ENCODE results near the gene TRIM65. TPM values are rescaled to one million over a fixed set of nuclear protein-coding genes. Genes with fewer than 3 reads are reported as not detected.

TRIM65 gene
- total and polyA plus RNA-seq, 2 experiments from 2014 or later, result 13.8 to 54.0 TPM

DNA sequence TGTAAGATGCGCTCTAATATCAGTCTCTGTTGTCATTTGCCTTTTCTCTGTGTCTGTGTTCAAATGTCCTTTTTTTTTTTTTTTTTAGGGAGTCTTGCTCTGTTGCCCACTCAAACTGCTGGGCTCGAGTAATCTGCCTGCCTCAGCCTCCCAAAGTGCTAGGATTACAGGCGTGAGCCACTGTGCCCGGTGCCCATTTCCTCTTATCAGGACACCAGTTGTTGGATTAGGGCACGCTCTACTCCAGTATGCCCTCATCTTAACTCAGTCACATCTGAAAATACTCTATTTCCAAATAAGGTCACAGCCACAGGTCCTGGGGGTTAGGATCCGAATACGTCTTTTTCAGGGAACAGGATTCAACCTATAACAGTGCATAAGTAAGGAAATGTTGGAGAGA is 16.5 kb downstream of the TRIM65 start:
- peaks cover 29% of the 10 kb centered on the region for H3F3A ChIP-seq (replicated peaks; ENCODE audit: low read depth)
- peaks cover 7% of the 10 kb centered on the region; the same call in 1 of the 2 replicates for H3K4me1 ChIP-seq (ENCODE audit: insufficient read depth)
- Mint-ChIP-seq H3K36me3 (ENCODE audit: low read depth) (no peaks in the 10 kb centered on the region; the same call in 2 of the 3 replicates), H3K4me3 (no peak overlapping the region; the same call in 2 of the 3 replicates), H3K27me3 (ENCODE audit: insufficient read depth, low read depth, poor library complexity) (peaks cover 39% of the 10 kb centered on the region), H3K4me1 (peaks cover 16% of the 10 kb centered on the region), H3K27ac (no peak overlapping the region), H3K9me3 (no peaks in the 10 kb centered on the region)
- H3K79me2 ChIP-seq (replicated peaks; ENCODE audit: insufficient read depth), result no peaks in the 10 kb centered on the region
- H3K36me3 ChIP-seq (ENCODE audit: insufficient read depth), result no peaks in the 10 kb centered on the region
- no peaks in the 10 kb centered on the region for H3K9me2 ChIP-seq (ENCODE audit: insufficient read depth)
- no peak for DNase-seq (ENCODE audit: low spot score)
- no peak overlapping the region for H3K27ac ChIP-seq (ENCODE audit: low read depth)
- no peak overlapping the region for H3K4me3 ChIP-seq
- no peak for ATAC-seq
- no peaks in the 10 kb centered on the region for H4K20me1 ChIP-seq (replicated peaks; ENCODE audit: insufficient read depth)
- TF ChIP-seq STAT1 (IDR thresholded peaks at IDR 0.05; ENCODE audit: unreplicated experiment), result no peak
- TF ChIP-seq, protein P1, sequence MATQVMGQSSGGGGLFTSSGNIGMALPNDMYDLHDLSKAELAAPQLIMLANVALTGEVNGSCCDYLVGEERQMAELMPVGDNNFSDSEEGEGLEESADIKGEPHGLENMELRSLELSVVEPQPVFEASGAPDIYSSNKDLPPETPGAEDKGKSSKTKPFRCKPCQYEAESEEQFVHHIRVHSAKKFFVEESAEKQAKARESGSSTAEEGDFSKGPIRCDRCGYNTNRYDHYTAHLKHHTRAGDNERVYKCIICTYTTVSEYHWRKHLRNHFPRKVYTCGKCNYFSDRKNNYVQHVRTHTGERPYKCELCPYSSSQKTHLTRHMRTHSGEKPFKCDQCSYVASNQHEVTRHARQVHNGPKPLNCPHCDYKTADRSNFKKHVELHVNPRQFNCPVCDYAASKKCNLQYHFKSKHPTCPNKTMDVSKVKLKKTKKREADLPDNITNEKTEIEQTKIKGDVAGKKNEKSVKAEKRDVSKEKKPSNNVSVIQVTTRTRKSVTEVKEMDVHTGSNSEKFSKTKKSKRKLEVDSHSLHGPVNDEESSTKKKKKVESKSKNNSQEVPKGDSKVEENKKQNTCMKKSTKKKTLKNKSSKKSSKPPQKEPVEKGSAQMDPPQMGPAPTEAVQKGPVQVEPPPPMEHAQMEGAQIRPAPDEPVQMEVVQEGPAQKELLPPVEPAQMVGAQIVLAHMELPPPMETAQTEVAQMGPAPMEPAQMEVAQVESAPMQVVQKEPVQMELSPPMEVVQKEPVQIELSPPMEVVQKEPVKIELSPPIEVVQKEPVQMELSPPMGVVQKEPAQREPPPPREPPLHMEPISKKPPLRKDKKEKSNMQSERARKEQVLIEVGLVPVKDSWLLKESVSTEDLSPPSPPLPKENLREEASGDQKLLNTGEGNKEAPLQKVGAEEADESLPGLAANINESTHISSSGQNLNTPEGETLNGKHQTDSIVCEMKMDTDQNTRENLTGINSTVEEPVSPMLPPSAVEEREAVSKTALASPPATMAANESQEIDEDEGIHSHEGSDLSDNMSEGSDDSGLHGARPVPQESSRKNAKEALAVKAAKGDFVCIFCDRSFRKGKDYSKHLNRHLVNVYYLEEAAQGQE (IDR thresholded peaks at IDR 0.05; ENCODE audit: unreplicated experiment), result no peak
- TF ChIP-seq EZH2phosphoT487 (IDR thresholded peaks at IDR 0.05; ENCODE audit: unreplicated experiment), result no peak
- no peak for TF ChIP-seq ZNF114 (CRISPR knock-in tag; IDR thresholded peaks at IDR 0.05)
- TF ChIP-seq JUNB (IDR thresholded peaks at IDR 0.05; ENCODE audit: unreplicated experiment), result no peak
- TF ChIP-seq, protein P2, sequence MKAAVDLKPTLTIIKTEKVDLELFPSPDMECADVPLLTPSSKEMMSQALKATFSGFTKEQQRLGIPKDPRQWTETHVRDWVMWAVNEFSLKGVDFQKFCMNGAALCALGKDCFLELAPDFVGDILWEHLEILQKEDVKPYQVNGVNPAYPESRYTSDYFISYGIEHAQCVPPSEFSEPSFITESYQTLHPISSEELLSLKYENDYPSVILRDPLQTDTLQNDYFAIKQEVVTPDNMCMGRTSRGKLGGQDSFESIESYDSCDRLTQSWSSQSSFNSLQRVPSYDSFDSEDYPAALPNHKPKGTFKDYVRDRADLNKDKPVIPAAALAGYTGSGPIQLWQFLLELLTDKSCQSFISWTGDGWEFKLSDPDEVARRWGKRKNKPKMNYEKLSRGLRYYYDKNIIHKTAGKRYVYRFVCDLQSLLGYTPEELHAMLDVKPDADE (IDR thresholded peaks at IDR 0.05), result no peak
- no peak for TF ChIP-seq NANOG (IDR thresholded peaks at IDR 0.05; ENCODE audit: borderline replicate concordance)
- TF ChIP-seq, protein P3, sequence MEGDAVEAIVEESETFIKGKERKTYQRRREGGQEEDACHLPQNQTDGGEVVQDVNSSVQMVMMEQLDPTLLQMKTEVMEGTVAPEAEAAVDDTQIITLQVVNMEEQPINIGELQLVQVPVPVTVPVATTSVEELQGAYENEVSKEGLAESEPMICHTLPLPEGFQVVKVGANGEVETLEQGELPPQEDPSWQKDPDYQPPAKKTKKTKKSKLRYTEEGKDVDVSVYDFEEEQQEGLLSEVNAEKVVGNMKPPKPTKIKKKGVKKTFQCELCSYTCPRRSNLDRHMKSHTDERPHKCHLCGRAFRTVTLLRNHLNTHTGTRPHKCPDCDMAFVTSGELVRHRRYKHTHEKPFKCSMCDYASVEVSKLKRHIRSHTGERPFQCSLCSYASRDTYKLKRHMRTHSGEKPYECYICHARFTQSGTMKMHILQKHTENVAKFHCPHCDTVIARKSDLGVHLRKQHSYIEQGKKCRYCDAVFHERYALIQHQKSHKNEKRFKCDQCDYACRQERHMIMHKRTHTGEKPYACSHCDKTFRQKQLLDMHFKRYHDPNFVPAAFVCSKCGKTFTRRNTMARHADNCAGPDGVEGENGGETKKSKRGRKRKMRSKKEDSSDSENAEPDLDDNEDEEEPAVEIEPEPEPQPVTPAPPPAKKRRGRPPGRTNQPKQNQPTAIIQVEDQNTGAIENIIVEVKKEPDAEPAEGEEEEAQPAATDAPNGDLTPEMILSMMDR (conservative IDR thresholded peaks at IDR 0.05; ENCODE audit: low read depth in 2 of 2), result no peak
- no peak overlapping the region for H3K4me2 ChIP-seq
- no peak overlapping the region for H2AFZ ChIP-seq
- peaks cover 37% of the 10 kb centered on the region for H3K27me3 ChIP-seq (ENCODE audit: insufficient read depth)
